ENCODE results near the gene GOPC. TPM values are rescaled to one million over a fixed set of nuclear protein-coding genes. Genes with fewer than 3 reads are reported as not detected.
A peak's percentile ranks its signal among the peaks of the same experiment; 100 is the strongest.

GOPC gene
- total RNA-seq, 4 donors from 2014 or later = 11.0 to 22.9 (median 16.7) TPM

DNA sequence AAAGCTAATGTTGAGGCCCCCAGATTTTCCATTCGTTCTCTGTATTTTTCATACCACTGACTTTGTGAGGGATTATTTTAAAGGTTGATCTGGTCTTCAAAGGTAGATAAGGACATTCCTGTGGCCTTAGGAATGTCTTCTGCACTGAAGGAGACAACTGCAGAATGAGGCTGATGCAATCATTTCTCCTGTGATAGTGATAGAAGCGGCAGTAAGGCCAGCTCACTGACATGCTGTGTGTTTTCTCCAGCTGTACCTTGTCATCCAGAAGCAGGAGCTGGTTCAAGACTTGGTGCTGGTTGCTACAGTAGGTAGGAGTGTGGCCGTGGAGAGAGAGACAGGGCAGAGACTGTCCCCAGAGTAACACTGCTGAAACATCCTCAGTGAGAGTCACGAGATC lies 66.0 kb downstream of the GOPC start:
- intact Hi-C loops (cut with DNase I) = no loop called here
- no peak overlapping the region for H3K4me3 ChIP-seq
- H3K36me3 ChIP-seq = peaks cover 0 to 42% (median 0%) of the 10 kb centered on the region in 3 donors
- TF ChIP-seq POLR2A (IDR thresholded peaks at IDR 0.05) (no peak), CTCF (IDR thresholded peaks at IDR 0.05) (no peak)
- H3K4me1 ChIP-seq = peaks cover 0 to 2% (median 0%) of the 10 kb centered on the region in 3 donors
- H3K27ac ChIP-seq = no peak overlapping the region
- WGBS, 2 donors = 82 to 89% methylated on average over 4 of the region's 4 CpGs
- H3K27me3 ChIP-seq = no peaks in the 10 kb centered on the region
- no peak for DNase-seq
- no peaks in the 10 kb centered on the region for H3K9me3 ChIP-seq

DNA sequence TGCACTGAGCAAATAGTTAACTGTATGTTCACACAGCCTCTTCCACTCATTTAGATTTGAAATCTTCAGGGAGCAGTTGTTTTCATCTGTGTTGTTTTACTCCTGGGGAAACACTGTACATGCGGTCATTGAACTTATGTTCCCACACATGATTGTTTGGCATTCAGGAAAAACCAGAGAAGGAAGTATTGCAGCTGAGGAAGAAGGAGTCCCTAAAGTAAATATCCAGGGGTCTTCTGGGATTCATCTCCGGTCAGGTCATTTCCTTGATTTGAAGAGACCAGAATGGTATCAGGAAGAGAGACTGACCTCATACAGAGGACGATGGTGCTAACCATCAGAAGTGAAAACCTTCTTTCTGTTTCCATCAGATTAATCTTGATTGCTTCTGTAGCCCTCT lies 67.3 kb downstream of the GOPC start:
- H3K4me1 ChIP-seq = peaks cover 0 to 5% (median 0%) of the 10 kb centered on the region in 3 donors
- H3K9me3 ChIP-seq = no peaks in the 10 kb centered on the region
- H3K27ac ChIP-seq = peak overlapping the region in 1 of 4 donors; percentile 26
- no peak overlapping the region for H3K4me3 ChIP-seq
- no peak for TF ChIP-seq CTCF (IDR thresholded peaks at IDR 0.05)
- no peak for TF ChIP-seq POLR2A (IDR thresholded peaks at IDR 0.05)
- H3K36me3 ChIP-seq = peaks cover 0 to 28% (median 0%) of the 10 kb centered on the region in 3 donors
- no peaks in the 10 kb centered on the region for H3K27me3 ChIP-seq
- no peak for DNase-seq
- WGBS, 2 donors = 48 to 83% methylated on average over 3 of the region's 3 CpGs
- intact Hi-C loops (cut with DNase I) = no loop called here

DNA sequence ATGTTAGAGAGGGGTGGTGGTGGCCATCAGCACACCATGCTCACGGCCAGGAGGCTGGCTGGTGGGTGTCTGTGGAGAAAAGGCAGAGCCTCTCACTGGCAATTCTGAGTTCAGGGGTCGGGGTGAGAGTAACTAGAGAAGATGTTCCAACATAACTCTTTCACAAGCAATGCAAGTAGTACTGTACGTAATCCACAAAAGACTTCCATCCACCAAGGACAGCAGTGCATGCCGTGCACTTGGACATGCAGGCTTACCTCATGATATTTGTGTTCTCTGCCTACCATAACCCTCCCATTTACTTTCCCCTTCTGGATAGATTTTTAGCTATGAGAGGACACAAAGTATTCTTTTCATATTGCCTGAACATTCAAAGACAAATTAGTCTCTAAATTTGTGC lies 68.5 kb downstream of the GOPC start:
- Histone ChIP-seq H3K36me3 (peaks cover 0 to 16% (median 0%) of the 10 kb centered on the region in 3 donors), H3K27me3 (no peaks in the 10 kb centered on the region), H3K9me3 (no peaks in the 10 kb centered on the region), H3K4me3 (no peak overlapping the region), H3K4me1 (peaks cover 0 to 5% (median 0%) of the 10 kb centered on the region in 3 donors), H3K27ac (no peak overlapping the region)
- WGBS, 2 donors = 89 to 90% methylated on average over 4 of the region's 4 CpGs
- intact Hi-C loops (cut with DNase I) = no loop called here
- no peak for TF ChIP-seq CTCF (IDR thresholded peaks at IDR 0.05)
- TF ChIP-seq POLR2A (IDR thresholded peaks at IDR 0.05) = no peak
- no peak for DNase-seq

GRCh38 chr6:117531809-117532725 lies 70.2 kb downstream of the GOPC start:
- DNase-seq = no peak
- H3K4me1 ChIP-seq = peaks cover 0 to 5% (median 0%) of the 10 kb centered on the region in 3 donors
- TF ChIP-seq CTCF (IDR thresholded peaks at IDR 0.05) (no peak), POLR2A (IDR thresholded peaks at IDR 0.05) (no peak)
- no peak overlapping the region for H3K27ac ChIP-seq
- H3K27me3 ChIP-seq = no peaks in the 10 kb centered on the region
- H3K9me3 ChIP-seq = no peaks in the 10 kb centered on the region
- 88 to 91% methylated on average over 5 of the region's 5 CpGs for WGBS, 2 donors
- H3K36me3 ChIP-seq = peaks cover 0 to 13% (median 0%) of the 10 kb centered on the region in 3 donors
- H3K4me3 ChIP-seq = no peak overlapping the region
- intact Hi-C loops (cut with DNase I) = no loop called here

DNA sequence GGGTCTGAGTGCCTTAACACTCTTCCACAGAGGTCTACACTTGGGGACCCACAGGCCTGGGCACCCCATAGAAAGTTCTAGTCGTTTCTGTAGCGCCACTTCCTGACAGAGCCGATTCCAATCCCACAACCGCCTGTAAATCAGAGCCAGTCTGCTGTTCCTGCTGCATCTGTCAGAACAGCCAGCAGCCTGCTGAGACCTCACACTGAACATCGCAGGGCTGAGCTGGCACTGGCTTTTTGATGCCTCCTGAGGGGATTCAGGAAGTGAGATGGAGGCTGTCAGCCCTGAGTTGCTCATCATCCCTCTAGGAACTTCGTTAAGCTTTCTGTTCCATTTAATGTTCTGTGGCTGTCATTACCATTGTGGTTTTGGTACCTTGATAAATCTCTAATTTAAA lies 71.0 kb downstream of the GOPC start:
- H3K27ac ChIP-seq = peak overlapping the region in 2 of 4 donors; percentile 37 to 50

More for the DNA sequence above, 71.0 kb downstream of the GOPC start:
- TF ChIP-seq POLR2A (IDR thresholded peaks at IDR 0.05) (no peak), CTCF (IDR thresholded peaks at IDR 0.05) (no peak)
- no peak for DNase-seq
- Histone ChIP-seq H3K9me3 (no peaks in the 10 kb centered on the region), H3K4me3 (no peak overlapping the region), H3K36me3 (peaks cover 0 to 13% (median 0%) of the 10 kb centered on the region in 3 donors), H3K27me3 (no peaks in the 10 kb centered on the region), H3K4me1 (peaks cover 0 to 5% (median 0%) of the 10 kb centered on the region in 3 donors)
- intact Hi-C loops (cut with DNase I) = no loop called here
- WGBS, 2 donors = 69 to 70% methylated on average over 5 to 6 of the region's 6 CpGs
